Measurements from ENCODE around the gene CDC42EP5.

Gene CDC42EP5

DNA sequence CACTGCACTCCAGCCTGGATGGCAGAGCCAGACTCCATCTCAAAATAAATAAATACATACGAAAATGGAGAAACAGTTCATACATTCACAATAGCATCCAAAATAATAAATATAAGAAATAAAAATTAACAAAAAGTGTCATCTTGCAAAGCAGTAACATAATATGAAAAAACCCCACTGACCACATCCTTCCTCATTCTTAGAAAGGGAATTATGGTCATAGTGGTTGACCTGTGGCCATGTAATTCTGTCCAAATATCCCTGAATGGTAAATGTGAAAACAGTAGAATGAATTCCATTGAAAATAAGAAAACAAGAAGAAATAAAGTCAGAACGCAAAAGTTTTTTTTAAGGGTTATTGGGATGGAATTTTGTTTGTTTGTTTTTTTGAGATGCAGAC lies 7.0 kb upstream of the CDC42EP5 start:
- TF ChIP-seq TAF1 (IDR thresholded peaks at IDR 0.05; ENCODE audit: borderline replicate concordance, insufficient read depth, low read length) (no peak), SIN3A (IDR thresholded peaks at IDR 0.05; ENCODE audit: borderline replicate concordance, insufficient read depth, low read length) (no peak), POLR2AphosphoS5 (IDR thresholded peaks at IDR 0.05; ENCODE audit: low read depth, low read length) (no peak), FOXP2 (optimal IDR thresholded peaks at IDR 0.05; ENCODE audit: borderline replicate concordance, extremely low read depth, extremely low read length, insufficient read depth) (no peak)
- TF ChIP-seq, protein P1, sequence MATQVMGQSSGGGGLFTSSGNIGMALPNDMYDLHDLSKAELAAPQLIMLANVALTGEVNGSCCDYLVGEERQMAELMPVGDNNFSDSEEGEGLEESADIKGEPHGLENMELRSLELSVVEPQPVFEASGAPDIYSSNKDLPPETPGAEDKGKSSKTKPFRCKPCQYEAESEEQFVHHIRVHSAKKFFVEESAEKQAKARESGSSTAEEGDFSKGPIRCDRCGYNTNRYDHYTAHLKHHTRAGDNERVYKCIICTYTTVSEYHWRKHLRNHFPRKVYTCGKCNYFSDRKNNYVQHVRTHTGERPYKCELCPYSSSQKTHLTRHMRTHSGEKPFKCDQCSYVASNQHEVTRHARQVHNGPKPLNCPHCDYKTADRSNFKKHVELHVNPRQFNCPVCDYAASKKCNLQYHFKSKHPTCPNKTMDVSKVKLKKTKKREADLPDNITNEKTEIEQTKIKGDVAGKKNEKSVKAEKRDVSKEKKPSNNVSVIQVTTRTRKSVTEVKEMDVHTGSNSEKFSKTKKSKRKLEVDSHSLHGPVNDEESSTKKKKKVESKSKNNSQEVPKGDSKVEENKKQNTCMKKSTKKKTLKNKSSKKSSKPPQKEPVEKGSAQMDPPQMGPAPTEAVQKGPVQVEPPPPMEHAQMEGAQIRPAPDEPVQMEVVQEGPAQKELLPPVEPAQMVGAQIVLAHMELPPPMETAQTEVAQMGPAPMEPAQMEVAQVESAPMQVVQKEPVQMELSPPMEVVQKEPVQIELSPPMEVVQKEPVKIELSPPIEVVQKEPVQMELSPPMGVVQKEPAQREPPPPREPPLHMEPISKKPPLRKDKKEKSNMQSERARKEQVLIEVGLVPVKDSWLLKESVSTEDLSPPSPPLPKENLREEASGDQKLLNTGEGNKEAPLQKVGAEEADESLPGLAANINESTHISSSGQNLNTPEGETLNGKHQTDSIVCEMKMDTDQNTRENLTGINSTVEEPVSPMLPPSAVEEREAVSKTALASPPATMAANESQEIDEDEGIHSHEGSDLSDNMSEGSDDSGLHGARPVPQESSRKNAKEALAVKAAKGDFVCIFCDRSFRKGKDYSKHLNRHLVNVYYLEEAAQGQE (IDR thresholded peaks at IDR 0.05; ENCODE audit: insufficient read depth in 1 of 2, low read depth in 2 of 2, low read length in 2 of 2) = no peak

DNA sequence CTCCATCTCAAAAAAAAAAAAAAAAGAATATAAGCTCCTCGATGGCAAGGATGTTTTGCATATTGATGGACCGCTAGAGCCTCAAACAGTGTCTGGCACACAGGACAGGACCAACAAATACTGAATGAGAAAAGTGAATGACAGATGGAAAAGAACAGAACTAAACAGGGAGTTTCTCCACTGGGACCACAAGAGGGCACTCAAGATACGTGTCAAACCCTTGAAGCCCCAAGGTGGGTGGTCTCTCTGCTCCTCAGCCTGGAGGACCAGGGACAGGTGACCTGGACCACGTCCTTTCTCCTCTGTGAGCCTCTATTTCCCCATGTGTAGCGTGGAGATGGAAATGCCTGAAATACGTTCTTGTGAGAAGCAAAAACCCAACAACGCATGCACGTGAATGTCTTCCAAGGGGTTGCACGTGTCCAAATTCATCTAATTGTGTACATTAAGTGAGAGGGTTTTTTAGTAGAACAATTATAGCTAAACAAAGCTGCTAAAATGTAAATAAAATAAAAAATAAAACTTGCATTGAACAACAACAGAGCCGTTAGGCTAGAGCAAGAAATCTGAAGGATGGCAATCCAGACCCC lies 5.7 kb upstream of the CDC42EP5 start:
- TF ChIP-seq, protein P1 (IDR thresholded peaks at IDR 0.05; ENCODE audit: insufficient read depth in 1 of 2, low read depth in 2 of 2, low read length in 2 of 2) = no peak
- TF ChIP-seq TAF1 (IDR thresholded peaks at IDR 0.05; ENCODE audit: borderline replicate concordance, insufficient read depth, low read length) = no peak
- no peak for TF ChIP-seq POLR2AphosphoS5 (IDR thresholded peaks at IDR 0.05; ENCODE audit: low read depth, low read length)
- no peak for TF ChIP-seq FOXP2 (optimal IDR thresholded peaks at IDR 0.05; ENCODE audit: borderline replicate concordance, extremely low read depth, extremely low read length, insufficient read depth)
- no peak for TF ChIP-seq SIN3A (IDR thresholded peaks at IDR 0.05; ENCODE audit: borderline replicate concordance, insufficient read depth, low read length)

DNA sequence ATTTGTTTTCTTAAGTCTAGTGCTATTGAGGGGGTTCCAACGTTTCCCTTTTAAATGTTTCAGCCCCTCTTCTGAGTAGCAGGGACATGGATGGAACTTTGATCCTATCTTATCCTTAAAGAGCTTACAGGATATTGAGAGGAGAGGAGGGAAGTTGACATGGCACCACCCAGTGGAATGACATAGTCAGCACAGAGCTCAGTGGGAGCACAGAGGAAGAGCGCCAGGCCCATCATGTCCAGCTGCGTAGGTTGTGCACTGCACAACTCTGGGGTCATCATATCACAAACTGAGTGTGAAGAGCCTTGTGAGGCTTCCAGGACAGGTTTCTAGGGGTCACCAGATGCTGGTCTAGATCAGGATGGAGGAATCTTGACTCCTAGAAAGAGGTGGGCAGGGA lies 4.6 kb upstream of the CDC42EP5 start:
- TF ChIP-seq, protein P1 (IDR thresholded peaks at IDR 0.05; ENCODE audit: insufficient read depth in 1 of 2, low read depth in 2 of 2, low read length in 2 of 2) = no peak
- TF ChIP-seq FOXP2 (optimal IDR thresholded peaks at IDR 0.05; ENCODE audit: borderline replicate concordance, extremely low read depth, extremely low read length, insufficient read depth) (no peak), POLR2AphosphoS5 (IDR thresholded peaks at IDR 0.05; ENCODE audit: low read depth, low read length) (no peak), TAF1 (IDR thresholded peaks at IDR 0.05; ENCODE audit: borderline replicate concordance, insufficient read depth, low read length) (no peak), SIN3A (IDR thresholded peaks at IDR 0.05; ENCODE audit: borderline replicate concordance, insufficient read depth, low read length) (no peak)

DNA sequence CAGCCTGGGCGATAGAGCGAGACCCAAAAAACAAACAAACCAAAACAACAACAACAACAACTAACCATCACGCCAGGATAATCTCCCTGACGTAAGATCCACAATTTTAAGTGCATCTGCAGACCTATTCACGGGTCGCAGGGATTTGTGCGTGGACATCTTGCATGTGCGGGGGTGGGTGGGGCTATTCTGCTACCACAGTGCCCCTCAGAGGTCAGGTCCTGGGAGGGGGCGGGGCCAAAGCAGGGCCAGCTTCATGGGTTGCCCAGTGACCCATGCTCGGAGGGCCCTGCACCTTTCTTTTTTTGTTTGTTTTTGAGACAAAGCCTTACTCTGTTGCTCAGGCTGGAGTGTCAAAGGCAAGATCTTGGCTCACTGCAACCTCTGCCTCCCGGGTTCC lies 2.6 kb upstream of the CDC42EP5 start:
- TF ChIP-seq POLR2AphosphoS5 (IDR thresholded peaks at IDR 0.05; ENCODE audit: low read depth, low read length) (no peak), TAF1 (IDR thresholded peaks at IDR 0.05; ENCODE audit: borderline replicate concordance, insufficient read depth, low read length) (no peak), FOXP2 (optimal IDR thresholded peaks at IDR 0.05; ENCODE audit: borderline replicate concordance, extremely low read depth, extremely low read length, insufficient read depth) (no peak), SIN3A (IDR thresholded peaks at IDR 0.05; ENCODE audit: borderline replicate concordance, insufficient read depth, low read length) (no peak)
- TF ChIP-seq, protein P1 (IDR thresholded peaks at IDR 0.05; ENCODE audit: insufficient read depth in 1 of 2, low read depth in 2 of 2, low read length in 2 of 2) = no peak
